HCT116 (cell line): ENCODE measurements around the gene UBAC2. TPM values are rescaled to one million over a fixed set of nuclear protein-coding genes. Genes with fewer than 3 reads are reported as not detected.
"Not testable (repeated sequence)": the region's sequence is repeated elsewhere in the genome, so short reads cannot be mapped to it uniquely, and the experiment has no call there.

ENCODE experiments used
- ATAC-seq: fragments of 200-7000 bp; cut with Tn5 transposase; 2 replicates; pipeline ENCODE4 v1.9.1; 2020; ENCODE audit warnings: mild to moderate bottlenecking, moderate library complexity
- BruUV-seq: library from RNA; stranded (reverse); fragments of 400-500 nt; replicated peaks from 2 replicates; lab custom pipeline; 2021; lab: Mats Ljungman, UMichigan
- CTCF ChIA-PET: fragments of 300-600 bp; sonication (Branson Sonifier 250); formaldehyde crosslinking; loops from one replicate; lab custom pipeline; 2021; ENCODE audit warnings: antibody characterized with exemption; lab: Charles Lee
- POLR2A ChIA-PET: fragments of 300-600, 350-600 bp; sonication (Branson Sonifier 250); formaldehyde crosslinking; loops from one replicate; lab custom pipeline; 2021; ENCODE audit warnings: antibody characterized with exemption; lab: Charles Lee
- RAD21 ChIA-PET, 2 experiments: fragments of 300-600 bp; sonication (Branson Sonifier 250); formaldehyde crosslinking; loops; one replicate each; lab custom pipeline; 2023; ENCODE audit warnings: low total read pairs in 2 of 2; ENCODE audit not compliant: uncharacterized antibody in 2 of 2, unreplicated experiment in 2 of 2, low non-redundant PET in 1 of 2; lab: Charles Lee
- DNase-seq: peaks from one replicate; pipeline ENCODE4 v3.0.0-alpha.2; 2010; ENCODE audit warnings: low read depth, low spot score
- H2AFZ ChIP-seq: fragments of 200-600 bp; shearing (Covaris generic), sonication (generic); 2 replicates; pipeline ENCODE4 v1.6.1; 2017; ENCODE audit warnings: low read depth, mixed run types, mixed read lengths, antibody characterized with exemption, low read length; ENCODE audit not compliant: poor library complexity, severe bottlenecking
- H3K27ac ChIP-seq: 2 replicates; pipeline ENCODE4 v1.5.1; 2012; ENCODE audit warnings: low read depth, low read length
- H3K27me3 ChIP-seq: fragments of 200-600 bp; sonication (generic); 2 replicates; pipeline ENCODE4 v1.6.1; 2016; ENCODE audit warnings: mixed run types, low read length, mixed read lengths; ENCODE audit not compliant: insufficient read depth
- H3K36me3 ChIP-seq, 2 experiments: fragments of 200-500 bp in 1 of 2; fragments of 200-600 bp in 1 of 2; sonication (Bioruptor generic) in 1 of 2; sonication (generic) in 1 of 2; 2 replicates each; pipeline versions ENCODE4 v1.5.1 to v1.6.1; 2014 to 2016; ENCODE audit warnings: low read length in 2 of 2, inconsistent platforms in 1 of 2, mixed read lengths in 1 of 2, mixed run types in 1 of 2; ENCODE audit not compliant: insufficient read depth in 2 of 2, control insufficient read depth in 1 of 2
- H3K4me1 ChIP-seq, 2 experiments: fragments of 200-600 bp in 1 of 2; sonication (generic) in 1 of 2; 2 replicates each; pipeline versions ENCODE4 v1.5.1 to v1.6.1; 2012 to 2017; ENCODE audit warnings: low read length in 2 of 2, inconsistent platforms in 1 of 2, mild to moderate bottlenecking in 1 of 2, mixed read lengths in 1 of 2, mixed run types in 1 of 2, moderate library complexity in 1 of 2; ENCODE audit not compliant: insufficient read depth in 2 of 2, control insufficient read depth in 1 of 2
- H3K4me2 ChIP-seq: fragments of 200-600 bp; sonication (generic); 2 replicates; pipeline ENCODE4 v1.6.1; 2017; ENCODE audit warnings: mixed run types, low read length, mixed read lengths
- H3K4me3 ChIP-seq, 2 experiments: fragments of 200-600 bp in 1 of 2; sonication (generic) in 1 of 2; replicated peaks in 1 of 2; 2 replicates each; pipeline ENCODE4 v1.5.1; 2011 to 2016; ENCODE audit warnings: low read length in 2 of 2, control low read depth in 1 of 2, low read depth in 1 of 2, mild to moderate bottlenecking in 1 of 2, mixed read lengths in 1 of 2, mixed run types in 1 of 2
- H3K79me2 ChIP-seq: fragments of 200-600 bp; sonication (generic); 2 replicates; pipeline ENCODE4 v1.6.1; 2017; ENCODE audit warnings: mild to moderate bottlenecking, mixed run types, low read length, moderate library complexity, mixed read lengths; ENCODE audit not compliant: insufficient read depth
- H3K9ac ChIP-seq: fragments of 200-600 bp; sonication (generic); 2 replicates; pipeline ENCODE4 v1.6.1; 2016; ENCODE audit warnings: low read length, mixed read lengths
- H3K9me2 ChIP-seq: fragments of 200-600 bp; sonication (generic), shearing (Covaris generic); 2 replicates; pipeline ENCODE4 v1.6.1; 2017; ENCODE audit warnings: mixed run types, mild to moderate bottlenecking, moderate library complexity; ENCODE audit not compliant: insufficient read depth
- H3K9me3 ChIP-seq, 2 experiments: fragments of 200-500 bp in 1 of 2; fragments of 200-600 bp in 1 of 2; sonication (Bioruptor generic) in 1 of 2; sonication (generic) in 1 of 2; 2 replicates each; pipeline ENCODE4 v1.6.1; 2014 to 2017; ENCODE audit warnings: low read length in 2 of 2, mixed read lengths in 2 of 2, inconsistent platforms in 1 of 2, low read depth in 1 of 2, mild to moderate bottlenecking in 1 of 2, mixed run types in 1 of 2, moderate library complexity in 1 of 2; ENCODE audit not compliant: control insufficient read depth in 1 of 2, insufficient read depth in 1 of 2
- H4K20me1 ChIP-seq: fragments of 200-600 bp; sonication (generic), shearing (Covaris generic); 2 replicates; pipeline ENCODE4 v1.6.1; 2017; ENCODE audit warnings: mixed run types, mild to moderate bottlenecking, moderate library complexity; ENCODE audit not compliant: insufficient read depth
- CEBPB ChIP-seq: IDR thresholded peaks from 2 replicates; pipeline ENCODE4 v1.6.1; 2012; ENCODE audit warnings: low read depth
- EGR1 ChIP-seq: IDR thresholded peaks from 2 replicates; pipeline ENCODE4 v1.6.1; 2012; ENCODE audit warnings: low read depth
- ELF1 ChIP-seq: IDR thresholded peaks from 2 replicates; pipeline ENCODE4 v1.6.1; 2012; ENCODE audit warnings: low read depth, borderline replicate concordance
- EZH2 ChIP-seq: fragments of 200-600 bp; sonication (generic); IDR thresholded peaks from 2 replicates; pipeline ENCODE4 v1.6.1; 2017; ENCODE audit warnings: antibody characterized with exemption, mixed run types
- EZH2phosphoT487 ChIP-seq: fragments of 200-600 bp; IDR thresholded peaks from 2 replicates; pipeline ENCODE4 v1.6.1; 2018; ENCODE audit warnings: antibody characterized with exemption, borderline replicate concordance
- FOSL1 ChIP-seq: IDR thresholded peaks from 2 replicates; pipeline ENCODE4 v1.6.1; 2012; ENCODE audit warnings: low read depth
- JUND ChIP-seq: IDR thresholded peaks from 2 replicates; pipeline ENCODE4 v1.6.1; 2012
- POLR2A ChIP-seq: IDR thresholded peaks from 2 replicates; pipeline ENCODE4 v1.7.0; 2011; ENCODE audit warnings: borderline replicate concordance; ENCODE audit not compliant: insufficient read depth, insufficient read length; ENCODE audit errors: extremely low read depth
- RAD21 ChIP-seq: IDR thresholded peaks from 2 replicates; pipeline ENCODE4 v1.6.1; 2012; ENCODE audit warnings: low read depth, mild to moderate bottlenecking
- SIN3A ChIP-seq: IDR thresholded peaks from 2 replicates; pipeline ENCODE4 v1.6.1; 2012; ENCODE audit warnings: low read depth
- SP1 ChIP-seq: IDR thresholded peaks from 2 replicates; pipeline ENCODE4 v1.6.1; 2012; ENCODE audit warnings: low read depth
- SRF ChIP-seq: IDR thresholded peaks from 2 replicates; pipeline ENCODE4 v1.6.1; 2012; ENCODE audit warnings: low read depth
- TCF7L2 ChIP-seq: IDR thresholded peaks from 2 replicates; pipeline ENCODE4 v1.7.0; 2011; ENCODE audit warnings: borderline replicate concordance, inconsistent platforms; ENCODE audit not compliant: insufficient read depth, insufficient read length; ENCODE audit errors: extremely low read depth
- YY1 ChIP-seq: IDR thresholded peaks from 2 replicates; pipeline ENCODE4 v1.6.1; 2011; ENCODE audit warnings: low read length, low read depth, moderate library complexity, mild to moderate bottlenecking; ENCODE audit not compliant: insufficient replicate concordance; ENCODE audit errors: extremely low read depth
- ZBTB33 ChIP-seq: IDR thresholded peaks from 2 replicates; pipeline ENCODE4 v1.6.1; 2011; ENCODE audit warnings: mild to moderate bottlenecking, low read length, moderate library complexity; ENCODE audit not compliant: insufficient replicate concordance; ENCODE audit errors: extremely low read depth
- ZFX ChIP-seq: fragments of 450-650 bp; IDR thresholded peaks from 2 replicates; pipeline ENCODE4 v1.6.1; 2017
- intact Hi-C: fragments of 100-400 bp; cut with micrococcal nuclease; formaldehyde crosslinking; loops from 2 replicates; pipeline ENCODE4 v1.10.0; 2022
- total RNA-seq: library from RNA; stranded (reverse); gene quantifications from one replicate; pipeline ENCODE4 v1.2.1, GENCODE V29; 2021; ENCODE audit not compliant: unreplicated experiment
- TF ChIP-seq, protein P1 (sequence below): IDR thresholded peaks from 2 replicates; pipeline ENCODE4 v1.6.1; 2012
- TF ChIP-seq, protein P2 (sequence below): IDR thresholded peaks from 2 replicates; pipeline ENCODE4 v1.6.1; 2012

Gene UBAC2
- total RNA-seq, 1 experiment from 2014 or later, result 67.4 TPM

DNA sequence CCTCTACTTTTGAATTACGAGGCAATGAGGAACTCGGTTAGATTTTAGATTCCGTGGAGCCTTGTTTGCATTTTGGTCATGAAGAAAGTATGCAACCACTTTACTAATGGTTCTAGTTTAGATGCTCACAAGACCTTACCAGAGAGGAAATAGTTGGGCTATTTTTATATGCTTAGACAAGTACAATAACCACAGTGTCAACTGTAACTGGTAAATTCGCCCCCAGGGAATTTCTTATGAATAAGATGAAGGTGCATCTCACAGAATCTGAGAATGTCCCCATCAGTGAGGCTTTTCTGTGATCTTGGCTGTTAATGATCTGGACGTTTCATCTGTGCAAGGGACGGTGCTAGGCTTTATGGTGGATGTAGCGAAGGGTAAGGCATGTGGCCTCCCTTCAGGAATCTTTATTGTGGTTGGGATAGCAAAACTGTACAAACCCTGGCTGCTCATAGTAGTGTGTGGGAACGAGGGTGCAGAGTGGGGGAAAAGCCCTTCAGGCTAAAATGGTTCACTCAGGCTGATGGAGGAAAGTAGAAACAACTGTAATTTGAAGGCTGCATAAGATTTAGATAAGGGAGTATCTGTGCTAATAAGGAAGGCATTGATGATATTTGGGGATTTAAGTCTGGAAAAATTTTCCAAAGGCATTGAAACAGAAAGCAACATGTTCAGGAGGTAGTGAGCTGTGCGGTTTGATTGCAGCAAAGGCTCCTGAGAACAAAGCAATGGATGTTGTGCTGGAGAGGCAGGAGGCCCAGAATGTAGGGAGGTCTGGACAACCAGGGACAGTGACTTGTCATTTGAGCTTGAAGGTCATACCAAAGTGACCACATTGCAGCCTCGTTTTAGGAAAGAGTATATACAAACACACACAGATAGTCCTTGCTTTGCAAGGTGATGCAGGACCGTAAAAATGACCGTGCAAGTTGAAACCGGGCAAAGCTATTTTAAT, 28.4 kb downstream of the UBAC2 start:
- Histone ChIP-seq H3K27ac (peak overlapping the region; percentile 8), H3K9me3 (no peaks in the 10 kb centered on the region), H3K36me3 (no peaks in the 10 kb centered on the region), H4K20me1 (peaks cover 8% of the 10 kb centered on the region; the same call in 1 of the 2 replicates)
- no TSS peak for BruUV-seq
- no peak for DNase-seq
- peak; percentile 49; the same call in 1 of the 2 replicates for ATAC-seq
- TF ChIP-seq YY1 (no peak), ELF1 (no peak), SIN3A (no peak), SP1 (no peak), ZFX (no peak), TCF7L2 (no peak), EZH2 (no peak), ZBTB33 (no peak), JUND (no peak), RAD21 (no peak), SRF (no peak), EZH2phosphoT487 (no peak), FOSL1 (no peak), POLR2A (no peak), EGR1 (no peak), CEBPB (no peak)
- TF ChIP-seq, protein P1, sequence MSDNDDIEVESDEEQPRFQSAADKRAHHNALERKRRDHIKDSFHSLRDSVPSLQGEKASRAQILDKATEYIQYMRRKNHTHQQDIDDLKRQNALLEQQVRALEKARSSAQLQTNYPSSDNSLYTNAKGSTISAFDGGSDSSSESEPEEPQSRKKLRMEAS, result no peak
- TF ChIP-seq, protein P2, sequence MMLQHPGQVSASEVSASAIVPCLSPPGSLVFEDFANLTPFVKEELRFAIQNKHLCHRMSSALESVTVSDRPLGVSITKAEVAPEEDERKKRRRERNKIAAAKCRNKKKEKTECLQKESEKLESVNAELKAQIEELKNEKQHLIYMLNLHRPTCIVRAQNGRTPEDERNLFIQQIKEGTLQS, result no peak
- TF ChIP-seq, all 23 proteins: peak for 0
- POLR2A ChIA-PET, result no interaction called here
- Histone ChIP-seq H3K4me2 (peak overlapping the region; percentile 5; the same call in 1 of the 2 replicates), H2AFZ (no peak overlapping the region), H3K9me2 (no peaks in the 10 kb centered on the region), H3K79me2 (peaks cover 94% of the 10 kb centered on the region), H3K4me1 (peaks cover 11% of the 10 kb centered on the region in 2 experiments; a peak in 3 of 4 replicates), H3K4me3 (no peak overlapping the region), H3K9ac (no peak overlapping the region), H3K27me3 (no peaks in the 10 kb centered on the region)
- intact Hi-C loops, result no loop called here
- RAD21 ChIA-PET, result no interaction called here
- CTCF ChIA-PET, result no interaction called here

DNA sequence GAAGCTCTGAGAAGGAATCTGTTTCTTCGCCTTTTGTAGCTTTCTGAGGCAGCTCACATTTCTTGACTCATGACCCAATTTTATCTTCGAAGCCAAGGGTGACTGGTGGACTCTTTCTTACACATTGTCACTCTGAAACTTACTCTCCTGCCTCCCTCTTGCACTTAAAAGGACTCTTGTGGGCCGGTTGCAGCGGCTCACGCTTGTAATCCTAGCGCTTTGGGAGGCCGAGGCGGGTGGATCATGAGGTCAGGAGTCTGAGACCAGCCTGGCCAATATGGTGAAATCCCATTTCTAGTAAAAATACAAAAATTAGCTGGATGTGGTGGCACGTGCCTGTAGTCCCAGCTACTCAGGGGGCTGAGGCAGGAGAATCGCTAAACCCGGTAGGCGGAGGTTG, 29.9 kb downstream of the UBAC2 start:
- H3K27me3 ChIP-seq, H3K36me3 ChIP-seq, POLR2A ChIA-PET, H3K4me3 ChIP-seq, intact Hi-C loops, H4K20me1 ChIP-seq, H3K4me2 ChIP-seq, H2AFZ ChIP-seq, H3K9ac ChIP-seq, BruUV-seq, RAD21 ChIA-PET, H3K9me2 ChIP-seq, DNase-seq, ATAC-seq, H3K27ac ChIP-seq, H3K9me3 ChIP-seq: not testable (repeated sequence)
- peaks cover 11% of the 10 kb centered on the region in 2 experiments; a peak in 3 of 4 replicates for H3K4me1 ChIP-seq
- CTCF ChIA-PET, result interaction anchor here (1.0 kb wide), 1 partner anchor 35 kb away, joined by 3 read pairs; no protein-coding TSS in a partner anchor
- H3K79me2 ChIP-seq, result peaks cover 92% of the 10 kb centered on the region
